Activated CD4-positive, CD25-positive, alpha-beta regulatory T cell treated with anti-CD3 and anti-CD28 coated beads, Interleukin-2, amount 50 U/mL, for 16 hours (primary cell): ENCODE data around the gene HINT3.
"Not testable (repeated sequence)": the region's sequence is repeated elsewhere in the genome, so short reads cannot be mapped to it uniquely, and the experiment has no call there.

Source experiments
- DNase-seq: peaks from one replicate; pipeline ENCODE4 v3.0.0-alpha.2; 2020; ENCODE audit warnings: low read depth, low spot score

HINT3 gene

GRCh38 chr6:125961117-125961516 is 4.5 kb downstream of the HINT3 start:
- DNase-seq: no peak

- no peak for DNase-seq
Observed at GRCh38 chr6:125962900-125963497, 6.4 kb downstream of the HINT3 start.

- no peak for DNase-seq
Observed at GRCh38 chr6:125963817-125964216, 7.2 kb downstream of the HINT3 start.

- DNase-seq: no peak
Observed at GRCh38 chr6:125966569-125966968, 10.0 kb downstream of the HINT3 start.

- no peak for DNase-seq
Observed at GRCh38 chr6:125968493-125968892, 11.9 kb downstream of the HINT3 start.

GRCh38 chr6:125970760-125971159 is 14.2 kb downstream of the HINT3 start:
- DNase-seq: no peak

GRCh38 chr6:125972478-125972877 is 15.9 kb downstream of the HINT3 start:
- not testable (repeated sequence) for DNase-seq

GRCh38 chr6:125974214-125974866 is 17.8 kb downstream of the HINT3 start:
- DNase-seq: no peak

GRCh38 chr6:125979101-125979500 is 22.5 kb downstream of the HINT3 start:
- DNase-seq: no peak

- no peak for DNase-seq
Observed at GRCh38 chr6:125981571-125982185, 25.1 kb downstream of the HINT3 start.

GRCh38 chr6:125983246-125983945 is 26.8 kb downstream of the HINT3 start:
- no peak for DNase-seq

GRCh38 chr6:125984311-125984710 is 27.7 kb downstream of the HINT3 start:
- no peak for DNase-seq

- DNase-seq: no peak
Observed at GRCh38 chr6:125985522-125985921, 29.0 kb downstream of the HINT3 start.

GRCh38 chr6:125985979-125986300 is 29.4 kb downstream of the HINT3 start:
- no peak for DNase-seq

GRCh38 chr6:125986301-125987025 is 29.9 kb downstream of the HINT3 start, which contains the start of gene TRMT11:
TSS of gene TRMT11 (plus strand) at chr6:125986540. CDS start at chr6:125986551, 11 bp downstream.
- DNase-seq: peak; percentile 55

- DNase-seq: no peak
Observed at GRCh38 chr6:125987026-125987617, 30.6 kb downstream of the HINT3 start.

- DNase-seq: no peak
Observed at GRCh38 chr6:125988280-125988679, 31.7 kb downstream of the HINT3 start.

- no peak for DNase-seq
Observed at GRCh38 chr6:125989631-125990030, 33.1 kb downstream of the HINT3 start.

GRCh38 chr6:125991653-125992052 is 35.1 kb downstream of the HINT3 start:
- DNase-seq: no peak

- DNase-seq: no peak
Observed at GRCh38 chr6:125994670-125995488, 38.3 kb downstream of the HINT3 start.
